ENCODE data around the gene SRMS. TPM values are rescaled to one million over a fixed set of nuclear protein-coding genes. Genes with fewer than 3 reads are reported as not detected.
A peak's percentile ranks its signal among the peaks of the same experiment; 100 is the strongest.

Gene SRMS
- total RNA-seq, 1 donor from 2014 or later = not detected

- Histone ChIP-seq H3K27me3 (ENCODE audit: low read depth) (no peaks in the 10 kb centered on the region), H3K4me3 (peak overlapping the region; percentile 32), H3K9me3 (no peaks in the 10 kb centered on the region), H3K4me1 (peaks cover 14% of the 10 kb centered on the region), H3K36me3 (peaks cover 52% of the 10 kb centered on the region), H3K27ac (peak overlapping the region; percentile 58)
- ATAC-seq = peak; percentile 48 to 69
- no peak for TF ChIP-seq CTCF (IDR thresholded peaks at IDR 0.05)
- intact Hi-C loops (cut with DNase I) = no loop called here
- peak; percentile 86 for DNase-seq
Observed at GRCh38 chr20:63567386-63568169, 20.0 kb upstream of the SRMS start.

GRCh38 chr20:63567136-63567385 is 19.5 kb upstream of the SRMS start:
- intact Hi-C loops (cut with DNase I) = no loop called here
- H3K4me1 ChIP-seq = peaks cover 13% of the 10 kb centered on the region
- H3K4me3 ChIP-seq = no peak overlapping the region
- H3K9me3 ChIP-seq = no peaks in the 10 kb centered on the region
- ATAC-seq = peak; percentile 4 to 12
- no peak for DNase-seq
- peaks cover 52% of the 10 kb centered on the region for H3K36me3 ChIP-seq
- TF ChIP-seq CTCF (IDR thresholded peaks at IDR 0.05) = no peak
- H3K27me3 ChIP-seq (ENCODE audit: low read depth) = no peaks in the 10 kb centered on the region
- H3K27ac ChIP-seq = peak overlapping the region; percentile 58

DNA sequence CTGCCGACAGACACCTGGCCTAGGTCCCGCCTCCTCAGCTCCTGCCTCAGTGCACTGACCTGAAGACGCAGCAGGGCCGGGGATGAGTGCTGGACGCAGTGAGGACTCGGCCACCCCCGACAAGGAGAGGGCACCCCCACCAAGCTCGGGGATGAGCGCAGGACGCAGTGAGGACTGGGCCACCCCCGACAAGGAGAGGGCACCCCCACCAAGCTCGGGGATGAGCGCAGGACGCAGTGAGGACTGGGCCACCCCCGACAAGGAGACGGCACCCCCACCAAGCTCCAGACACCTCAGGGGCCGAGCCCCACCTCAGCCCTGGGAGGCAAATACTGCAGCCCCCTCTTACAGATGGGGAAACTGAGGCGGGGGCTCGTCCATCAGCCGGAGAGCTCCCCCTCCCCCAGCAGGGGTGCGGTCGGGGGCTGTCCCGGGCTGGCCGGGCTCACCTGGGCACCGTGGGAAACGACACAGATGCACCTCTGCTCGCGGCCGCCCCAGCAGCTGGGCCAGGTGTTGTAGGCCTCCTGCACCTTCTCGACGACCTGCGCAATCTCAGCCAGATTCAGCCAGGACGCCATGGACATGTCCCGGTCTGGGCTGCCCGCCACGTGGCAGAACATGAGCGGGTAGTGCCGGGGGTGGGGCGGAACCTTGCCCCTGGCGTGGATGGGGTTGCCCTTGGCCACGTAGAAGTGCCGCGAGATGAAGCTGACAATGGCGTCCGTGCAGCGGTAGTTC is 19.0 kb upstream of the SRMS start:
- H3K36me3 ChIP-seq = peaks cover 54% of the 10 kb centered on the region
- ATAC-seq = peak in 1 of 2 donors; percentile 64

DNA sequence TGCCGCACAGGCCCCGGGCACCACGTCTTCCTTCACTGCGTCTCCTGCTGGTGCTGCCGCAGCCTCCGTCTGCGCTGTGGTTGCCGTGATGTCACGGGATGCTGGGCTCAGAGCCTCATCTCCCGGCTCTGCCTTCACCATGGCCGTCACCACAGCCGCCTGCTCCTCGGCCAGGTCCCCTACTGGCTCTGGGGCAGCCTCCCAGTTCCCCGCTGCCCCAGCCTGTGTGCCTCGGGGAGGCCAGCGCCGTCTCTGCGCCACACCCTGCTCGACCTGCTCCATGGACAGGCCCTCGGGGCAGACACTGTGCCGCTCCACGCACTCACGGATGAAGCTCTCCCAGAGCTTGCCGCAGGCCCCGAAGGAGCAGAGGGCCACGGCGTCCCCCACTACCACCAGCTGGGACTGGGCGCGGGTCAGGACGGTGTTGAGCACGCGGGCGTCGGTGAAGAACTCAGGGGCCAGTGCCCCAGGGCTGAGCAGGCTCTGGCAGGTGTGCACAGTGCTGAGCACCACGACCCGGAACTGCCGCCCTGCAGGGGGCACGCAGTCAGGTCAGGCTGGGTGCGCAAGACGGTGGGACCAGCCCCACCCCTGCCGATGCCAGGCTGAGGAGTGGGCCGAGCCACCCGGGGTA is 18.3 kb upstream of the SRMS start:
- no peak for TF ChIP-seq CTCF (IDR thresholded peaks at IDR 0.05)
- Histone ChIP-seq H3K4me3 (no peak overlapping the region), H3K27ac (no peak overlapping the region), H3K27me3 (ENCODE audit: low read depth) (no peaks in the 10 kb centered on the region), H3K9me3 (no peaks in the 10 kb centered on the region), H3K4me1 (peaks cover 13% of the 10 kb centered on the region), H3K36me3 (peaks cover 62% of the 10 kb centered on the region)
- ATAC-seq = no peak
- intact Hi-C loops (cut with DNase I) = no loop called here
- DNase-seq = no peak

More for the DNA sequence above, 19.0 kb upstream of the SRMS start:
- Histone ChIP-seq H3K27ac (no peak overlapping the region), H3K4me1 (peaks cover 13% of the 10 kb centered on the region), H3K9me3 (no peaks in the 10 kb centered on the region), H3K27me3 (ENCODE audit: low read depth) (no peaks in the 10 kb centered on the region), H3K4me3 (no peak overlapping the region)
- intact Hi-C loops (cut with DNase I) = no loop called here
- DNase-seq = no peak
- TF ChIP-seq CTCF (IDR thresholded peaks at IDR 0.05) = no peak

GRCh38 chr20:63565021-63565698 is 17.6 kb upstream of the SRMS start:
- Histone ChIP-seq H3K9me3 (no peaks in the 10 kb centered on the region), H3K4me1 (peaks cover 13% of the 10 kb centered on the region), H3K27ac (no peak overlapping the region), H3K27me3 (ENCODE audit: low read depth) (no peaks in the 10 kb centered on the region), H3K36me3 (peaks cover 68% of the 10 kb centered on the region), H3K4me3 (no peak overlapping the region)
- ATAC-seq (no peak), DNase-seq (no peak)
- intact Hi-C loops (cut with DNase I) = no loop called here
- no peak for TF ChIP-seq CTCF (IDR thresholded peaks at IDR 0.05)
